PFSK-1 (cell line): ENCODE data around the gene FNDC3A.

ENCODE experiments used
- POLR2AphosphoS5 ChIP-seq: IDR thresholded peaks from 2 replicates; pipeline ENCODE4 v1.6.1; 2012; ENCODE audit warnings: low read depth, mild to moderate bottlenecking, control low read depth, low read length, moderate library complexity
- SIN3A ChIP-seq: IDR thresholded peaks from 2 replicates; pipeline ENCODE4 v1.6.1; 2012; ENCODE audit warnings: mild to moderate bottlenecking, low read length, moderate library complexity, borderline replicate concordance; ENCODE audit not compliant: insufficient read depth
- TAF1 ChIP-seq: IDR thresholded peaks from 2 replicates; pipeline ENCODE4 v1.6.1; 2012; ENCODE audit warnings: low read length, control low read depth, borderline replicate concordance; ENCODE audit not compliant: insufficient read depth
- TF ChIP-seq, protein P1 (sequence below), 2 experiments: IDR thresholded peaks; 2 replicates each; pipeline versions ENCODE4 v1.6.1 to v1.8.0; 2011 to 2012; ENCODE audit warnings: low read depth in 2 of 2, low read length in 2 of 2, control low read depth in 1 of 2, inconsistent platforms in 1 of 2, mild to moderate bottlenecking in 1 of 2, moderate library complexity in 1 of 2; ENCODE audit not compliant: insufficient read depth in 1 of 2

DNA sequence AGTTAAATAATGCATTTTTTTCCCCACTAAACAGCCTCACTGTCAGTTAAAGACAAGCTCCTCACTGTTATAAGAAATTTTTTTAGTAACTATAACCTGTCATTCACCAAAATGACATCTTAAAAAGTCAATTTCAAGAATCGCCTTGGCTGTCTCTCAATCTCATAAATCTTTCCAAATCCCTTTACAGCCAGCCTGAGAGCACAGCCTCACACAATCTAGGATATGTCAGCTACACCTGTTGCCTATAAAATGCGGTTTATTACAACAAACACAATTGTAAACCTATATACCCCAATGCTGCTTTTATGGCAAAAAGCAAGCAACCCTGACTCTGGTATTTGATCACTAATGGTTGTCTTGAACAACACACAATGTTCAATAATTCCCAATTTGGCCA lies 29.5 kb upstream of the FNDC3A start:
- TF ChIP-seq POLR2AphosphoS5 (no peak), TAF1 (no peak), SIN3A (no peak)
- TF ChIP-seq, protein P1, sequence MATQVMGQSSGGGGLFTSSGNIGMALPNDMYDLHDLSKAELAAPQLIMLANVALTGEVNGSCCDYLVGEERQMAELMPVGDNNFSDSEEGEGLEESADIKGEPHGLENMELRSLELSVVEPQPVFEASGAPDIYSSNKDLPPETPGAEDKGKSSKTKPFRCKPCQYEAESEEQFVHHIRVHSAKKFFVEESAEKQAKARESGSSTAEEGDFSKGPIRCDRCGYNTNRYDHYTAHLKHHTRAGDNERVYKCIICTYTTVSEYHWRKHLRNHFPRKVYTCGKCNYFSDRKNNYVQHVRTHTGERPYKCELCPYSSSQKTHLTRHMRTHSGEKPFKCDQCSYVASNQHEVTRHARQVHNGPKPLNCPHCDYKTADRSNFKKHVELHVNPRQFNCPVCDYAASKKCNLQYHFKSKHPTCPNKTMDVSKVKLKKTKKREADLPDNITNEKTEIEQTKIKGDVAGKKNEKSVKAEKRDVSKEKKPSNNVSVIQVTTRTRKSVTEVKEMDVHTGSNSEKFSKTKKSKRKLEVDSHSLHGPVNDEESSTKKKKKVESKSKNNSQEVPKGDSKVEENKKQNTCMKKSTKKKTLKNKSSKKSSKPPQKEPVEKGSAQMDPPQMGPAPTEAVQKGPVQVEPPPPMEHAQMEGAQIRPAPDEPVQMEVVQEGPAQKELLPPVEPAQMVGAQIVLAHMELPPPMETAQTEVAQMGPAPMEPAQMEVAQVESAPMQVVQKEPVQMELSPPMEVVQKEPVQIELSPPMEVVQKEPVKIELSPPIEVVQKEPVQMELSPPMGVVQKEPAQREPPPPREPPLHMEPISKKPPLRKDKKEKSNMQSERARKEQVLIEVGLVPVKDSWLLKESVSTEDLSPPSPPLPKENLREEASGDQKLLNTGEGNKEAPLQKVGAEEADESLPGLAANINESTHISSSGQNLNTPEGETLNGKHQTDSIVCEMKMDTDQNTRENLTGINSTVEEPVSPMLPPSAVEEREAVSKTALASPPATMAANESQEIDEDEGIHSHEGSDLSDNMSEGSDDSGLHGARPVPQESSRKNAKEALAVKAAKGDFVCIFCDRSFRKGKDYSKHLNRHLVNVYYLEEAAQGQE (IDR thresholded peaks at IDR 0.05; ENCODE audit: insufficient read depth in 1 of 2, low read depth in 2 of 2, low read length in 2 of 2) = no peak
